ENCODE results near the gene MYH11.
"Not testable (repeated sequence)": the region's sequence is repeated elsewhere in the genome, so short reads cannot be mapped to it uniquely, and the experiment has no call there.

Gene MYH11

GRCh38 chr16:15807603-15808009 lies 49.2 kb downstream of the MYH11 start:
- no peak for DNase-seq

GRCh38 chr16:15803618-15804017 lies 53.2 kb downstream of the MYH11 start:
- DNase-seq = no peak

- no peak for DNase-seq
These were observed 56.9 kb downstream of the MYH11 start for GRCh38 chr16:15799851-15800495.

GRCh38 chr16:15798671-15799070 lies 58.2 kb downstream of the MYH11 start:
- DNase-seq = no peak

GRCh38 chr16:15796885-15797284 lies 59.9 kb downstream of the MYH11 start:
- no peak for DNase-seq

GRCh38 chr16:15795615-15796014 lies 61.2 kb downstream of the MYH11 start:
- no peak for DNase-seq

- DNase-seq = no peak
These were observed 64.3 kb downstream of the MYH11 start for GRCh38 chr16:15792563-15792971.

GRCh38 chr16:15790458-15790857 lies 66.4 kb downstream of the MYH11 start:
- no peak for DNase-seq

GRCh38 chr16:15789816-15790215 lies 67.0 kb downstream of the MYH11 start:
- DNase-seq = not testable (repeated sequence)

- no peak for DNase-seq
These were observed 68.0 kb downstream of the MYH11 start for GRCh38 chr16:15788846-15789239.

GRCh38 chr16:15786501-15786900 lies 70.3 kb downstream of the MYH11 start:
- DNase-seq = no peak

- no peak for DNase-seq
These were observed 71.3 kb downstream of the MYH11 start for GRCh38 chr16:15785386-15786059.

GRCh38 chr16:15783985-15784384 lies 72.8 kb downstream of the MYH11 start:
- DNase-seq = no peak

GRCh38 chr16:15782573-15783365 lies 74.1 kb downstream of the MYH11 start:
- no peak for DNase-seq

GRCh38 chr16:15781650-15782049 lies 75.2 kb downstream of the MYH11 start:
- no peak for DNase-seq

GRCh38 chr16:15780805-15781204 lies 76.0 kb downstream of the MYH11 start:
- no peak for DNase-seq

GRCh38 chr16:15779664-15780351 lies 77.0 kb downstream of the MYH11 start:
- DNase-seq = no peak

- no peak for DNase-seq
These were observed 77.7 kb downstream of the MYH11 start for GRCh38 chr16:15778999-15779614.

GRCh38 chr16:15778204-15778743 lies 78.6 kb downstream of the MYH11 start:
- no peak for DNase-seq

- DNase-seq = no peak
These were observed 79.2 kb downstream of the MYH11 start for GRCh38 chr16:15777533-15778203.

- DNase-seq = no peak
These were observed 80.3 kb downstream of the MYH11 start for GRCh38 chr16:15776572-15776971.
